SK-N-SH treated with all-trans-retinoic acid at 6 μM for 48 hours (cell line): Measurements from ENCODE around the gene TMEM59L.

ENCODE experiments used
- ATAC-seq: fragments of 200-7000 bp; cut with Tn5 transposase; 3 replicates; pipeline ENCODE4 v1.9.1; 2020; ENCODE audit warnings: mild to moderate bottlenecking, moderate library complexity
- ARNTL ChIP-seq: fragments of 450-650 bp; formaldehyde crosslinking; IDR thresholded peaks from 2 replicates; pipeline ENCODE4 v1.5.0; 2020; ENCODE audit warnings: low read depth, mild to moderate bottlenecking, moderate library complexity, borderline replicate concordance
- CREB5 ChIP-seq: fragments of 250-450 bp; sonication (Bioruptor Pico); IDR thresholded peaks from 2 replicates; pipeline ENCODE4 v1.5.1; 2020; ENCODE audit warnings: low read depth, mild to moderate bottlenecking, moderate library complexity
- CSDC2 ChIP-seq: fragments of 250-450 bp; sonication (Bioruptor Pico); IDR thresholded peaks from 2 replicates; pipeline ENCODE4 v1.5.0; 2020; ENCODE audit warnings: mild to moderate bottlenecking, moderate library complexity
- CSRNP3 ChIP-seq: fragments of 250-450 bp; sonication (Bioruptor Pico); IDR thresholded peaks from 2 replicates; pipeline ENCODE4 v1.5.1; 2021; ENCODE audit warnings: mild to moderate bottlenecking, moderate library complexity
- ESRRG ChIP-seq: fragments of 250-450 bp; sonication (Bioruptor Pico); IDR thresholded peaks from 2 replicates; pipeline ENCODE4 v1.6.1; 2021; ENCODE audit warnings: mild to moderate bottlenecking
- GLIS3 ChIP-seq: fragments of 250-450 bp; sonication (Bioruptor Pico); IDR thresholded peaks from 2 replicates; pipeline ENCODE4 v1.5.0; 2020; ENCODE audit warnings: mild to moderate bottlenecking, moderate library complexity
- OSR1 ChIP-seq: fragments of 250-450 bp; sonication (Bioruptor Pico); IDR thresholded peaks from 2 replicates; pipeline ENCODE4 v1.8.0; 2022; ENCODE audit warnings: moderate library complexity, mild to moderate bottlenecking, inconsistent platforms
- PATZ1 ChIP-seq: fragments of 250-450 bp; sonication (Bioruptor Pico); IDR thresholded peaks from 2 replicates; pipeline ENCODE4 v1.8.0; 2020; ENCODE audit warnings: mild to moderate bottlenecking, moderate library complexity, borderline replicate concordance
- POU6F1 ChIP-seq: fragments of 250-450 bp; sonication (Bioruptor Pico); IDR thresholded peaks from 2 replicates; pipeline ENCODE4 v1.8.0; 2021; ENCODE audit warnings: low read depth, mild to moderate bottlenecking, moderate library complexity, borderline replicate concordance
- PPARA ChIP-seq: fragments of 250-450 bp; sonication (Bioruptor Pico); IDR thresholded peaks from 2 replicates; pipeline ENCODE4 v1.5.0; 2020; ENCODE audit warnings: mild to moderate bottlenecking, borderline replicate concordance
- RARB ChIP-seq: fragments of 250-450 bp; sonication (Bioruptor Pico); IDR thresholded peaks from 2 replicates; pipeline ENCODE4 v1.8.0; 2021; ENCODE audit warnings: mild to moderate bottlenecking, moderate library complexity
- SNAI2 ChIP-seq: fragments of 250-450 bp; sonication (Bioruptor Pico); IDR thresholded peaks from 2 replicates; pipeline ENCODE4 v1.5.0; 2020; ENCODE audit warnings: mild to moderate bottlenecking, moderate library complexity
- TCF4 ChIP-seq: fragments of 250-450 bp; sonication (Bioruptor Pico); IDR thresholded peaks from 2 replicates; pipeline ENCODE4 v1.8.0; 2021; ENCODE audit warnings: mild to moderate bottlenecking, moderate library complexity, borderline replicate concordance
- TOX ChIP-seq: fragments of 250-450 bp; sonication (Bioruptor Pico); IDR thresholded peaks from 2 replicates; pipeline ENCODE4 v1.8.0; 2021; ENCODE audit warnings: mild to moderate bottlenecking, moderate library complexity, borderline replicate concordance
- TSHZ2 ChIP-seq: fragments of 250-450 bp; sonication (Bioruptor Pico); IDR thresholded peaks from 2 replicates; pipeline ENCODE4 v1.5.0; 2020; ENCODE audit warnings: mild to moderate bottlenecking, moderate library complexity
- ZC3H10 ChIP-seq: fragments of 250-450 bp; sonication (Bioruptor Pico); IDR thresholded peaks from 2 replicates; pipeline ENCODE4 v1.5.1; 2021; ENCODE audit warnings: mild to moderate bottlenecking, moderate library complexity
- ZFP3 ChIP-seq: fragments of 250-450 bp; sonication (Bioruptor Pico); IDR thresholded peaks from 2 replicates; pipeline ENCODE4 v1.5.0; 2020; ENCODE audit warnings: mild to moderate bottlenecking, moderate library complexity
- ZFP30 ChIP-seq: fragments of 450-650 bp; formaldehyde crosslinking; IDR thresholded peaks from 2 replicates; pipeline ENCODE4 v1.5.0; 2022; ENCODE audit warnings: mild to moderate bottlenecking, moderate library complexity
- ZNF565 ChIP-seq: fragments of 450-650 bp; formaldehyde crosslinking; conservative IDR thresholded peaks from 2 replicates; pipeline ENCODE4 v1.5.0; 2020; ENCODE audit warnings: low read depth, mild to moderate bottlenecking, moderate library complexity
- ZNF70 ChIP-seq: fragments of 450-650 bp; formaldehyde crosslinking; IDR thresholded peaks from 2 replicates; pipeline ENCODE4 v1.5.0; 2020; ENCODE audit warnings: mild to moderate bottlenecking, moderate library complexity
- ZNF8 ChIP-seq: fragments of 450-650 bp; formaldehyde crosslinking; IDR thresholded peaks from 2 replicates; pipeline ENCODE4 v1.5.0; 2020; ENCODE audit warnings: mild to moderate bottlenecking, moderate library complexity

Gene TMEM59L

GRCh38 chr19:18605546-18606280 is 7.0 kb upstream of the TMEM59L start:
- no peak for TF ChIP-seq PATZ1 (CRISPR knock-in tag)
- TF ChIP-seq ARNTL: no peak
- TF ChIP-seq RARB (CRISPR knock-in tag): no peak
- TF ChIP-seq ZC3H10 (CRISPR knock-in tag): no peak
- no peak for TF ChIP-seq POU6F1 (CRISPR knock-in tag)
- no peak for ATAC-seq

- no peak for ATAC-seq
- TF ChIP-seq ZNF565: no peak
- TF ChIP-seq TCF4 (CRISPR knock-in tag): no peak
- no peak for TF ChIP-seq ZC3H10 (CRISPR knock-in tag)
- no peak for TF ChIP-seq GLIS3 (CRISPR knock-in tag)
- no peak for TF ChIP-seq ZFP30 (CRISPR knock-in tag)
- no peak for TF ChIP-seq OSR1 (CRISPR knock-in tag)
- TF ChIP-seq TSHZ2: no peak
- TF ChIP-seq ZNF70 (CRISPR knock-in tag): no peak
- TF ChIP-seq CSRNP3 (CRISPR knock-in tag): no peak
- TF ChIP-seq POU6F1 (CRISPR knock-in tag): no peak
- TF ChIP-seq CSDC2: no peak
These were observed 6.1 kb upstream of the TMEM59L start, which contains the start of gene CRLF1 for GRCh38 chr19:18606281-18607225. CRLF1 (minus strand) TSS chr19:18606799; CDS start chr19:18606656, 143 bp downstream.

GRCh38 chr19:18607226-18608101 is 5.2 kb upstream of the TMEM59L start:
- ATAC-seq: no peak
- no peak for TF ChIP-seq GLIS3 (CRISPR knock-in tag)
- no peak for TF ChIP-seq PPARA (CRISPR knock-in tag)
- TF ChIP-seq ESRRG (CRISPR knock-in tag): no peak
- TF ChIP-seq ARNTL: no peak
- TF ChIP-seq CREB5: no peak
- no peak for TF ChIP-seq SNAI2 (CRISPR knock-in tag)
- TF ChIP-seq CSDC2: no peak
- no peak for TF ChIP-seq ZNF8 (CRISPR knock-in tag)
- TF ChIP-seq TCF4 (CRISPR knock-in tag): no peak
- TF ChIP-seq ZFP3 (CRISPR knock-in tag): no peak
- no peak for TF ChIP-seq TOX (CRISPR knock-in tag)
- no peak for TF ChIP-seq ZNF70 (CRISPR knock-in tag)
